Esophagus squamous epithelium (tissue), 4 donors: ENCODE results near the gene PAPOLA.

ENCODE experiments used
- POLR2A ChIP-seq, 4 donors: fragments of 450-650 bp; IDR thresholded peaks; one replicate each; pipeline ENCODE4 v1.6.1; 2017; ENCODE audit warnings: antibody characterized with exemption in 4 of 4, mild to moderate bottlenecking in 4 of 4, moderate library complexity in 3 of 4
- TF ChIP-seq, protein P1 (sequence below), 6 experiments: fragments of 450-650 bp in 4 of 6; fragments of 200-600 bp in 2 of 6; sonication (generic) in 2 of 6; IDR thresholded peaks; one replicate each; pipeline ENCODE4 v1.5.1; 2016 to 2019; ENCODE audit warnings: antibody characterized with exemption in 6 of 6, mild to moderate bottlenecking in 4 of 6, moderate library complexity in 4 of 6

DNA sequence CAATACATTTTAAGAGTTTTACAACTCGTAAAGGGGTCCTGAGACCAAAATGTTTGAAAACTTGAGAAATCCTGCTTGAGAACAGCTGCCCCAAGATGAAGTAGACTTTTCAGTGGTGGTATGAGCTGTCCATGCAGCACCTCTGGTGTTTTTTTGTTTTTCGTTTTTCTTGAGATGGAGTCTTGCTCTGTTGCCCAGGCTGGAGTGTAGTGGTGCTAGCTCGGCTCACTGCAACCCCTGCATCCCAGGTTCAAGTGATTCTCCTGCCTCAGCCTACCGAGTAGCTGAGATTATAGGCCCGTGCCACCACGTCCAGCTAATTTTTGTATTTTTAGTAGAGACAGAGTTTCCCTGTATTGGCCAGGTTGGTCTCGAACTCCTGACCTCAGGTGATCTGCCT is 5.5 kb downstream of the PAPOLA start:
- TF ChIP-seq, protein P1, sequence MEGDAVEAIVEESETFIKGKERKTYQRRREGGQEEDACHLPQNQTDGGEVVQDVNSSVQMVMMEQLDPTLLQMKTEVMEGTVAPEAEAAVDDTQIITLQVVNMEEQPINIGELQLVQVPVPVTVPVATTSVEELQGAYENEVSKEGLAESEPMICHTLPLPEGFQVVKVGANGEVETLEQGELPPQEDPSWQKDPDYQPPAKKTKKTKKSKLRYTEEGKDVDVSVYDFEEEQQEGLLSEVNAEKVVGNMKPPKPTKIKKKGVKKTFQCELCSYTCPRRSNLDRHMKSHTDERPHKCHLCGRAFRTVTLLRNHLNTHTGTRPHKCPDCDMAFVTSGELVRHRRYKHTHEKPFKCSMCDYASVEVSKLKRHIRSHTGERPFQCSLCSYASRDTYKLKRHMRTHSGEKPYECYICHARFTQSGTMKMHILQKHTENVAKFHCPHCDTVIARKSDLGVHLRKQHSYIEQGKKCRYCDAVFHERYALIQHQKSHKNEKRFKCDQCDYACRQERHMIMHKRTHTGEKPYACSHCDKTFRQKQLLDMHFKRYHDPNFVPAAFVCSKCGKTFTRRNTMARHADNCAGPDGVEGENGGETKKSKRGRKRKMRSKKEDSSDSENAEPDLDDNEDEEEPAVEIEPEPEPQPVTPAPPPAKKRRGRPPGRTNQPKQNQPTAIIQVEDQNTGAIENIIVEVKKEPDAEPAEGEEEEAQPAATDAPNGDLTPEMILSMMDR (IDR thresholded peaks at IDR 0.05), result no peak
- no peak for TF ChIP-seq POLR2A (IDR thresholded peaks at IDR 0.05)
